ENCODE results near the gene GMPR.
"Not testable (repeated sequence)": the region's sequence is repeated elsewhere in the genome, so short reads cannot be mapped to it uniquely, and the experiment has no call there.

GMPR gene

GRCh38 chr6:16244869-16245451 is 6.6 kb downstream of the GMPR start:
- DNase-seq (ENCODE audit: low read depth in 2 of 2) = no peak

DNA sequence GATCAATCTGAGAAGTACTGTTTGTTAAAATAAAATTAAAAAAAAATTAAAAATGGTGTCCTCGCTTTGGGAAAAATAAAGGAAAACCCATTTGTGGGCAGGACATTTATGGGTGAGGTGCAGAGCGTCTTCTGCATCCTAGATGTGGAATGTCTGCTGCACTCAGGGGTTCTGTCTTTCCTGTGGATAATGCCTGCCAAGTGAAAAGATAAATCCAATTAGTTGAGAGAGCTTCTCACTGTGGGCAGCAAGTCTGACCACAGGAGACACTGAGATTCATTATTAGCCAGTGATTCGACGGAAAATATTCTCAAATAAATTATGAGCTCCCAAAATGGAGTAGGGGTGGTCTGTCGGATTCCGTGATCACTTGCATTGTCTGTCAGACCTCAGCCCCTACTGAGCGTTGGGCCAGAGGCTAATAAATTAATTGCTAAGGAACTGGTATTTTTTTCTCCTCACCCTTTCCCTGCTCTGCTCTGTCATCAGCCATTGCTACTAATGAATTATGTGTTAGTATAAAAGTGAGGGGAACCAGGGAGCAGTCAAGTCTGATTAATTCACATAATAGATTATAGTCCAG is 10.0 kb downstream of the GMPR start:
- DNase-seq (ENCODE audit: low read depth in 2 of 2) = no peak

DNA sequence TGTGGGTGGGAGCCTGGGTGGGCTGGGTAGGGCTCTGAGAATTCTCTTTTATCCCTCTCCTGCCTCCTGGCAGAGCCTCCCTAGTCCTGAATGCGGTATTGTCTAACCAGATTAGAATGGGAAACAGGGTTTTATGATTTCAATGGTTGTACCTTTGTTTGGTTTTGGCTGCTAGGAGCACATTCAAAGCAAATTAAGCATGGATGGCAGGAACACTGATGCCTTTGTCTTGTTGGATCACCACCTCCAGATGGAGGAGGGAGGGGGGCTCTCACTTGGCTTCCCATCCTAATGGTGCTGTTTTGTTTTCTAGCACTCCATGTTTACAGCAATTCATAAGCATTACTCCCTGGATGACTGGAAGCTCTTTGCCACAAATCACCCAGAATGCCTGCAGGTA is 11.6 kb downstream of the GMPR start:
- no peak for DNase-seq (ENCODE audit: low read depth in 2 of 2)

- no peak for DNase-seq (ENCODE audit: low read depth in 2 of 2)
Measured at GRCh38 chr6:16251706-16252105, 13.3 kb downstream of the GMPR start.

- DNase-seq (ENCODE audit: low read depth in 2 of 2) = no peak
Measured at GRCh38 chr6:16252686-16253299, 14.4 kb downstream of the GMPR start.

GRCh38 chr6:16253399-16254144 is 15.2 kb downstream of the GMPR start:
- DNase-seq (ENCODE audit: low read depth in 2 of 2) = no peak

DNA sequence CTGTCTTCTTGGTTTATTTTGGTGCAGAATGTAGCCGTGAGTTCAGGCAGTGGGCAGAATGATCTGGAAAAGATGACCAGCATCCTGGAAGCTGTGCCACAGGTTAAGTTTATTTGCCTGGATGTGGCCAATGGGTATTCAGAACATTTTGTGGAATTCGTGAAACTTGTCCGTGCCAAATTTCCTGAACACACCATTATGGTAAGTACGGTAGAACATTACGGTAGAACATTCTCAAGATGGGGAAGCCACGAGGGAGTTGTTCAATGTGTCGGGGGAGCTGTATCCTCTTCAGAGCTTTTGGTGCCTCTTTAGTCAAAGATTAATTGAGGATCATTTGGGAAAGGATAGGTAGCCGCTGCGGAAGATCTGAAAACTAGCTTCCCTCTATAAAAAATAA is 16.1 kb downstream of the GMPR start:
- DNase-seq (ENCODE audit: low read depth in 2 of 2) = no peak

- no peak for DNase-seq (ENCODE audit: low read depth in 2 of 2)
Measured at GRCh38 chr6:16256781-16257180, 18.4 kb downstream of the GMPR start.

DNA sequence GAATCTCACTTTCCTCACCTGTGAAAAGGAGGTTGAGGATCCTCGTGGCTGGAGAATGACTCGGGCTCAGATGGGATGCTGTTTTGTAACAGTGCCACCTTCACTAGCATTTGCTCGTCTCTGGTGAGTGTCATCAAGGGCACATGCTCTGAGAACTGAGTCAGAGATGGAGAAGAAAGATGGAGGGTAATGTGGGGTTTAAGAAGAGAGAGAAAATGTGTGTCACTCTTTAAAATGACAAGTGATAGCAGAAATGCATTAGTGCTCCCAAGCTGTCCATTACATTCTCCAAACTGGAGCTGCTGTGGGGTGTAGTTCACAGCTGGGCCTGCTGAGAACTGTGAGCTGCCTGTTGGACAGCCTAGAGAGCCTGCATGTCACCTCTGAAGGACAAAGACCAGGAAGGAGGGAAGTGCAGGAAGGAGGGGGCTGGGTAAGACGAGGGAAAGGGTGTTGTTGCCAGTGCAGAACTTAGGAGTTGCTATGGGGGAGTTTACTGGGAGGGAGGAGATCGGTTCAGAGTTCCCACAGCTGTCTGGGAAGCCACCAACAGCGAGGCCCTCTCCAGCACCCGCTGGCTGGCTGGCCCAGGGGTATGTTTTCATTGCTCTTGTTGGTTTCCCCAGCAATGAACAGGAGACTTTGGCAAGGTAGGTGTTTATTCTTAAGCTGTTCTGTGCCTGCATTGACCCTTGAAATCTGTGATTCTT is 19.8 kb downstream of the GMPR start:
- no peak for DNase-seq (ENCODE audit: low read depth in 2 of 2)

DNA sequence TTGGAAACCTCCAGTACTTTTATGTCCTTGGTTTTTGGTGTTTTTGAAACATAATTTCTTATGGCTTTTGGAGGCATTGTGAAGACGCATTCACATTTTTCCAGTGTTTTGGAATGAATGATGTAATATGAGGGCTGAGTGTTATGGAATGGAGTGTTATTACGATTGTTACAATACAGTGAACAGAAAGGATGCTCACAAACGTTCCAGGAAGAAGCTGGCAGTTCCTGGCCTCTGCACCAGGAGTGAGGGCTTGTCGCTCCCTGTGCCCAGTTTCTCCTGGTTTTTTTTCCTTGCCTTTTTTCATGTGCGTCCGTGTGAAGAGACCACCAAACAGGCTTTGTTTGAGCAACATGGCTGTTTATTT is 20.3 kb downstream of the GMPR start:
- no peak for DNase-seq (ENCODE audit: low read depth in 2 of 2)

DNA sequence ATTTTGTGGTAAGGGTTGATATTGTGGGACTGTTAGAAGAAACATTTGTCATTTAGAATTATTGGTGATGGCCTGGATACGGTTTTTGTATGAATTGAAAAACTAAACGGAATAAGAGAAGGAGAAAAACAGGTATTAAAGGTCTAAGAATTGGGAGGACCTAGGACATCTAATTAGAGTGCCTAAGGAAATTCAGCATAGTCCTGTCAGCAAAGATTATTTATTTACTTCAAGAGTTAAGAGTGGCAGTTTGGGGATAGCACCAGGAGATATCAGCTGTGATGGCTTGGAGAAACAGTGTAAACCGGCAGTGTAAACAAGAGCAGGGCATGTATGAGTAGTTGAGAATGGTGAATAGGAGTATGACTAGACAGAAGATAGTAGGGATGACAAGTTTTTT is 21.2 kb downstream of the GMPR start:
- DNase-seq (ENCODE audit: low read depth in 2 of 2) = not testable (repeated sequence)

DNA sequence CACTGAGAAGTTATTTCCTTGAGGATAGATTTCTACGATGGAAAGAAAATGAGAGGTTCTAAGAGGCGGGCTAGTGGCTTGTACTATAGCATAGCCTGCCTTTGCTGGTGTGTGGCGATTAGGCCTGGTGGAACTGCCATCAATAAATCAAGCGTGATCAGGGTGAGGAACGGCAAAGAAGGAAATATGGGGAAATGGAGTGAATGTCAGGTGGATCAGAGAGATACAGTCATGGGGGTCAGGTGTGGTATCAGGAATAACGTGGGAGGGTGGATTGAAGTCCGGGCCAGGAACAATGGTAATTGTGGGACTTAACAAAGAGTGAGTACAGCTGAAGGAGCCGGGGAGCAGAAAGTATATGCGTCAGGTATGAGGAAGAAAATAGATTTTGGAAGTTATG is 22.2 kb downstream of the GMPR start:
- not testable (repeated sequence) for DNase-seq (ENCODE audit: low read depth in 2 of 2)

GRCh38 chr6:16262773-16263172 is 24.4 kb downstream of the GMPR start:
- not testable (repeated sequence) for DNase-seq (ENCODE audit: low read depth in 2 of 2)

DNA sequence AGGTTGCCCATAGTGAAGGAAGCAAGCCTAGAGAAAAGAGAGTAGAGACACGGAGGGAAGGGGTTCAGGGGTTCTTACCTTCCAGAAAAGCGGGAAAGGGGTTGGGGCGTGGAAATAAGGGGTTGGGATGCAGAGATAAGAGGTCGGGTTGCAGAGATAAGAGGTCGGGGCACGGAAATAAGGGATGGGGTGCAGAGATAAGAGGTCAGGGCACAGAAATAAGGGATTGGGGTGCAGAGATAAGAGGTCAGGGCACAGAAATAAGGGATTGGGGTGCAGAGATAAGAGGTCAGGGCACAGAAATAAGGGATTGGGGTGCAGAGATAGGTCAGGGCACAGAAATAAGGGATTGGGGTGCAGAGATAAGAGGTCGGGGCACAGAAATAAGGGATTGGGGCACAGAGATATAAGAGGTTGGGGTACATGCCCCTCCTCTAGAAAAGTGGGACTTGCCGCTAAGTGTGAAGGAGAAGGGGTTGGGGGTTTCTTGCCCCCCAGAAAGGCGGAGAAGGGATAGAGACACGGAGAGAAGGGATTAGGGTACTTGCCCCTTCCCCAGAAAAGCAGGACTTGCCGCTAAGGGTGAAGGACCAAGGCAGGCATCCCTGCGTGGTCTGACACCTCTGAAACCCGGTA is 25.2 kb downstream of the GMPR start:
- not testable (repeated sequence) for DNase-seq (ENCODE audit: low read depth in 2 of 2)

- no peak for DNase-seq (ENCODE audit: low read depth in 2 of 2)
Measured at GRCh38 chr6:16264785-16265184, 26.4 kb downstream of the GMPR start.

DNA sequence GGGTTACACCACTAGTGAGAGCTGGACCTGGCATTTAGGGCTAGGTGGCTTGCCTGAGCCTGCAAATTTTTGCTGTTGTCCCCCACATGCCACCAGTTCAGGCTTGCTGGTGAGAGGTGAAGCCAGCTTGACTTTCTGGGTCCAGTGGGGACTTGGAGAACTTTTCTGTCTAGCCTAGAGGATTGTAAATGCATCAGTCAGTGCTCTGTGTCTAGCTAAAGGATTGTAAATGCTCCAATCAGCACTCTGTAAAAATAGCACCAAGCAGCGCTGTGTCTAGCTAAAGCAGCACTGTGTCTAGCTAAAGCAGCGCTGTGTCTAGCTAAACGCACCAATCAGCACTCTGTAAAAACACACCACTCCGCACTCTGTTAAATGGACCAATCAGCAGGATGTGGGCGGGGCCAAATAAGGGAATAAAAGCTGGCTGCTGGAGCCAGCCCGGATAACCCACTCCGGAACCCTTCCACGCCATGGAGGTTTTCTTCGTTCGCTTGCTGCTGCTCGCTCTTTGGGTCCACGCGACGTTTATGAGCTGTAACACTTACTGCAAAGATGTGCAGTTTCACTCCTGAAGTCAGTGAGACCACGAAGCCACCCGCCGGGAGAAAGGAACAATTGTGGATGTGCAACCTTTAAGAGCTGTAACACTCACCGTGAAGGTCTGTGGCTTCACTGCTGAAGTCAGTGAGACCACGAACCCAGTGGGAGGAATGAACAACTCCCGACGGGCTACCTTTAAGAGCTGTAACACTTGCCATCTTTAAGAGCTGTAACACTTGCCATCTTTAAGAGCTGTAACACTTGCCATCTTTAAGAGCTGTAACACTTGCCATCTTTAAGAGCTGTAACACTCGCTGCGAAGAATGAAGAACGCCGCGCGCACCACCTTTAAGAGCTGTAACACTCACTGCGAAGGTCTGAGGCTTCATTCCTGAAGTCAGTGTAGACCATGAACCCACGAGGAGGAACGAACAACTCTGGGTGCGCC is 27.3 kb downstream of the GMPR start:
- DNase-seq (ENCODE audit: low read depth in 2 of 2) = no peak

GRCh38 chr6:16267428-16268263 is 29.3 kb downstream of the GMPR start:
- DNase-seq (ENCODE audit: low read depth in 2 of 2) = no peak

- DNase-seq (ENCODE audit: low read depth in 2 of 2) = not testable (repeated sequence)
Measured at GRCh38 chr6:16269442-16270070, 31.2 kb downstream of the GMPR start.

GRCh38 chr6:16270178-16270794 is 31.9 kb downstream of the GMPR start:
- DNase-seq (ENCODE audit: low read depth in 2 of 2) = no peak

Measured in stimulated activated CD8-positive, alpha-beta memory T cell treated with anti-CD3 and anti-CD28 coated beads, Interleukin-15, amount 100 ng/mL, for 48 hours (primary cell).